ENCODE measurements around the gene TMEM31.

The TMEM31 gene

GRCh38 chrX:103678199-103678993 lies 32.3 kb upstream of the TMEM31 start:
- DNase-seq (ENCODE audit: low read depth, low spot score), result no peak
- H3K4me3 ChIP-seq (ENCODE audit: low read depth, low read length), result no peak overlapping the region
- in situ Hi-C loops (cut with HindIII; ENCODE audit: low sequenced_read_pairs), result no loop called here
- no peak for TF ChIP-seq CTCF (IDR thresholded peaks at IDR 0.05; ENCODE audit: low read depth, low read length)

- no peak for TF ChIP-seq CTCF (IDR thresholded peaks at IDR 0.05; ENCODE audit: low read depth, low read length)
- H3K4me3 ChIP-seq (ENCODE audit: low read depth, low read length), result no peak overlapping the region
- DNase-seq (ENCODE audit: low read depth, low spot score), result no peak
- in situ Hi-C loops (cut with HindIII; ENCODE audit: low sequenced_read_pairs), result no loop called here
Observed at GRCh38 chrX:103681443-103681842, 29.3 kb upstream of the TMEM31 start.

- TF ChIP-seq CTCF (IDR thresholded peaks at IDR 0.05; ENCODE audit: low read depth, low read length), result no peak
- peak overlapping the region; percentile 81 for H3K4me3 ChIP-seq (ENCODE audit: low read depth, low read length)
- DNase-seq (ENCODE audit: low read depth, low spot score), result peak; percentile 13
- in situ Hi-C loops (cut with HindIII; ENCODE audit: low sequenced_read_pairs), result no loop called here
Observed at GRCh38 chrX:103685396-103685795, 25.3 kb upstream of the TMEM31 start.

GRCh38 chrX:103686199-103687072 lies 24.3 kb upstream of the TMEM31 start, which contains the start of gene MORF4L2:
Gene MORF4L2, minus strand, starts transcription at chrX:103686699. Its CDS starts 9,672 bp downstream, at chrX:103677027.
- TF ChIP-seq CTCF (IDR thresholded peaks at IDR 0.05; ENCODE audit: low read depth, low read length), result no peak
- H3K4me3 ChIP-seq (ENCODE audit: low read depth, low read length), result peak within 1 kb of the TSS; percentile 81

GRCh38 chrX:103687073-103687695 lies 23.5 kb upstream of the TMEM31 start:
- TF ChIP-seq CTCF (IDR thresholded peaks at IDR 0.05; ENCODE audit: low read depth, low read length), result peak; percentile 28
- peak overlapping the region; percentile 75 for H3K4me3 ChIP-seq (ENCODE audit: low read depth, low read length)
- DNase-seq (ENCODE audit: low read depth, low spot score), result no peak
- in situ Hi-C loops (cut with HindIII; ENCODE audit: low sequenced_read_pairs), result no loop called here

More at GRCh38 chrX:103686199-103687072, 24.3 kb upstream of the TMEM31 start, which contains the start of gene MORF4L2:
- DNase-seq (ENCODE audit: low read depth, low spot score), result peak; percentile 99
- in situ Hi-C loops (cut with HindIII; ENCODE audit: low sequenced_read_pairs), result no loop called here

- peak; percentile 82 for DNase-seq (ENCODE audit: low read depth, low spot score)
Observed at GRCh38 chrX:103687696-103688201, 23.0 kb upstream of the TMEM31 start.

More at GRCh38 chrX:103687696-103688201, 23.0 kb upstream of the TMEM31 start:
- in situ Hi-C loops (cut with HindIII; ENCODE audit: low sequenced_read_pairs), result no loop called here
- peak; percentile 69 for TF ChIP-seq CTCF (IDR thresholded peaks at IDR 0.05; ENCODE audit: low read depth, low read length)
- peak overlapping the region; percentile 75 for H3K4me3 ChIP-seq (ENCODE audit: low read depth, low read length)
